K562 (cell line): ENCODE data around the gene RNF32. TPM values are rescaled to one million over a fixed set of nuclear protein-coding genes. Genes with fewer than 3 reads are reported as not detected.

Experiments used
- BCOR ChIP-seq: fragments of 450-650 bp; IDR thresholded peaks from 2 replicates; pipeline ENCODE4 v1.6.1; 2016
- DIDO1 ChIP-seq: fragments of 450-650 bp; IDR thresholded peaks from 2 replicates; pipeline ENCODE4 v1.6.1; 2016; ENCODE audit warnings: low read depth, missing biosample characterization, missing genetic modification characterization
- DPF2 ChIP-seq: fragments of 450-650 bp; IDR thresholded peaks from 2 replicates; pipeline ENCODE4 v1.6.1; 2016
- EHMT2 ChIP-seq: fragments of 450-650 bp; IDR thresholded peaks from 2 replicates; pipeline ENCODE4 v1.6.1; 2018; ENCODE audit warnings: antibody characterized with exemption
- FOSL1 ChIP-seq: fragments of 200-800 bp; sonication (Bioruptor generic); conservative IDR thresholded peaks from 2 replicates; pipeline ENCODE4 v1.6.1; 2016; ENCODE audit warnings: missing genetic modification characterization, missing compliant biosample characterization
- FOXP1 ChIP-seq: sonication (generic); formaldehyde crosslinking; IDR thresholded peaks from 2 replicates; pipeline ENCODE4 v1.8.0; 2022; ENCODE audit warnings: mild to moderate bottlenecking, missing genetic modification reagents
- FUS ChIP-seq: fragments of 200-400 bp; formaldehyde crosslinking; optimal IDR thresholded peaks from 2 replicates; pipeline ENCODE3; 2017; ENCODE audit warnings: low read depth, low read length
- NFRKB ChIP-seq: fragments of 450-650 bp; IDR thresholded peaks from 2 replicates; pipeline ENCODE4 v1.6.1; 2016; ENCODE audit warnings: low read depth
- SMAD1 ChIP-seq: fragments of 150-350 bp; IDR thresholded peaks from 2 replicates; pipeline ENCODE4 v1.6.1; 2014; ENCODE audit warnings: low read length, low read depth; ENCODE audit not compliant: partially characterized antibody
- SRSF9 ChIP-seq: fragments of 200-400 bp; formaldehyde crosslinking; IDR thresholded peaks from 2 replicates; pipeline ENCODE4 v1.6.1; 2017; ENCODE audit warnings: low read depth, low read length, borderline replicate concordance
- TAF7 ChIP-seq: fragments of 450-650 bp; IDR thresholded peaks from 2 replicates; pipeline ENCODE4 v1.6.1; 2016; ENCODE audit warnings: missing genetic modification characterization, missing compliant biosample characterization
- polyA plus RNA-seq, 8 experiments: library from polyadenylated mRNA; depleted of rRNA in 4 of 8; stranded (reverse) in 5 of 8; unstranded in 3 of 8; fragments of >200 nt; fragmentation: Nextera tagmentation in 2 of 8; fragmentation: Illumina TruSeq in 1 of 8; extraction: Ambion mirVana in 2 of 8; extraction: Trizol in 1 of 8; gene quantifications; 2 replicates each; pipeline versions ENCODE4 v1.2.1 to v1.2.3, GENCODE V29; 2011 to 2014; ENCODE audit warnings: inconsistent platforms in 1 of 8, missing spikeins in 1 of 8
- total RNA-seq, 7 experiments: library from RNA; depleted of rRNA in 6 of 7; stranded (reverse); fragments of >200 nt in 6 of 7; fragmentation: Illumina TruSeq in 2 of 7; extraction: Trizol in 2 of 7; gene quantifications; 2 replicates each; pipeline versions ENCODE4 v1.2.1 to v1.2.3, GENCODE V29; 2011 to 2021; ENCODE audit warnings: low replicate concordance in 1 of 7
- TF ChIP-seq, protein P1 (sequence below), 2 experiments: fragments of 450-650 bp in 1 of 2; sonication (generic) in 1 of 2; formaldehyde crosslinking; conservative IDR thresholded peaks; 2 replicates each; pipeline versions ENCODE4 v1.4.0 to v1.8.1; 2020 to 2022; ENCODE audit warnings: mild to moderate bottlenecking in 1 of 2, missing genetic modification reagents in 1 of 2
- TF ChIP-seq, protein P2 (sequence below): fragments of 450-650 bp; formaldehyde crosslinking; IDR thresholded peaks from 2 replicates; pipeline ENCODE4 v1.4.0; 2020; ENCODE audit warnings: mild to moderate bottlenecking
- TF ChIP-seq, protein P3 (sequence below): fragments of 250-450 bp; sonication (Bioruptor Pico); IDR thresholded peaks from 2 replicates; pipeline ENCODE4 v1.8.0; 2022; ENCODE audit warnings: moderate library complexity, mild to moderate bottlenecking, inconsistent platforms
- TF ChIP-seq, protein P4 (sequence below), 2 experiments: fragments of 450-650 bp in 1 of 2; sonication (generic) in 1 of 2; formaldehyde crosslinking in 1 of 2; IDR thresholded peaks; 2 replicates each; pipeline versions ENCODE4 v1.7.1 to v1.9.0; 2016 to 2022; ENCODE audit warnings: inconsistent platforms in 1 of 2, mild to moderate bottlenecking in 1 of 2, missing genetic modification reagents in 1 of 2
- TF ChIP-seq, protein P5 (sequence below): fragments of 250-450 bp; sonication (Bioruptor Pico); IDR thresholded peaks from 2 replicates; pipeline ENCODE4 v1.4.0; 2020

Gene RNF32
- total and polyA plus RNA-seq, 9 of the 15 experiments (the other 6 are each of a cell fraction or from before 2014, with no cell fraction given), result 2.6 to 7.0 (median 4.6) TPM

DNA sequence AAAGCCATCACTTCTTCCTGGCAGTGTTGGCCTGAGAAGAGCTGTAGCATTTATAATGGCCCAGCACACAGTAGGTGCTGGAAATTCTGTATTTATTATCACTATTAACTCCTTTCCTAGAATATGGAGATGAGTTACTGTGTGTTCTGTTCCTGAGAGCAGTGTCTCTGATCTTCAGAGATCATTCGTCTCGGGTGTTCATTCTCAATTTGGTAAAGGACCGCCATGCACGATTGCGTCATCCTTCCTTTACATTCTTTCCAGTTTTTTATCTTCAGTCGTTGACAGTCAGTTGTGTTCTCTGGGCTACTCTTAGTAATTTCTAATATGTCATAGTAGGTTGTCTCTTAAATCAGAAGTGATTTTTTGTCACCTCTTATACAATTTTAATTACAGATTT, 18.6 kb downstream of the RNF32 start (continued):
- TF ChIP-seq, protein P1, sequence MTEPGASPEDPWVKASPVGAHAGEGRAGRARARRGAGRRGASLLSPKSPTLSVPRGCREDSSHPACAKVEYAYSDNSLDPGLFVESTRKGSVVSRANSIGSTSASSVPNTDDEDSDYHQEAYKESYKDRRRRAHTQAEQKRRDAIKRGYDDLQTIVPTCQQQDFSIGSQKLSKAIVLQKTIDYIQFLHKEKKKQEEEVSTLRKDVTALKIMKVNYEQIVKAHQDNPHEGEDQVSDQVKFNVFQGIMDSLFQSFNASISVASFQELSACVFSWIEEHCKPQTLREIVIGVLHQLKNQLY (CRISPR knock-in tag; conservative IDR thresholded peaks at IDR 0.05), result no peak
- no peak for TF ChIP-seq TAF7 (tag)
- TF ChIP-seq BCOR, result peak; percentile 62; the same call in 1 of the 2 replicates
- TF ChIP-seq FOXP1 (CRISPR knock-in tag), result no peak
- TF ChIP-seq DPF2, result 0 out of 2 replicates have a peak, but pooled peaks have one; percentile 11
- TF ChIP-seq FOSL1, result no peak
- no peak for TF ChIP-seq SRSF9
- TF ChIP-seq EHMT2, result no peak
- TF ChIP-seq, protein P2, sequence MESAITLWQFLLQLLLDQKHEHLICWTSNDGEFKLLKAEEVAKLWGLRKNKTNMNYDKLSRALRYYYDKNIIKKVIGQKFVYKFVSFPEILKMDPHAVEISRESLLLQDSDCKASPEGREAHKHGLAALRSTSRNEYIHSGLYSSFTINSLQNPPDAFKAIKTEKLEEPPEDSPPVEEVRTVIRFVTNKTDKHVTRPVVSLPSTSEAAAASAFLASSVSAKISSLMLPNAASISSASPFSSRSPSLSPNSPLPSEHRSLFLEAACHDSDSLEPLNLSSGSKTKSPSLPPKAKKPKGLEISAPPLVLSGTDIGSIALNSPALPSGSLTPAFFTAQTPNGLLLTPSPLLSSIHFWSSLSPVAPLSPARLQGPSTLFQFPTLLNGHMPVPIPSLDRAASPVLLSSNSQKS (CRISPR knock-in tag), result no peak
- TF ChIP-seq, protein P3, sequence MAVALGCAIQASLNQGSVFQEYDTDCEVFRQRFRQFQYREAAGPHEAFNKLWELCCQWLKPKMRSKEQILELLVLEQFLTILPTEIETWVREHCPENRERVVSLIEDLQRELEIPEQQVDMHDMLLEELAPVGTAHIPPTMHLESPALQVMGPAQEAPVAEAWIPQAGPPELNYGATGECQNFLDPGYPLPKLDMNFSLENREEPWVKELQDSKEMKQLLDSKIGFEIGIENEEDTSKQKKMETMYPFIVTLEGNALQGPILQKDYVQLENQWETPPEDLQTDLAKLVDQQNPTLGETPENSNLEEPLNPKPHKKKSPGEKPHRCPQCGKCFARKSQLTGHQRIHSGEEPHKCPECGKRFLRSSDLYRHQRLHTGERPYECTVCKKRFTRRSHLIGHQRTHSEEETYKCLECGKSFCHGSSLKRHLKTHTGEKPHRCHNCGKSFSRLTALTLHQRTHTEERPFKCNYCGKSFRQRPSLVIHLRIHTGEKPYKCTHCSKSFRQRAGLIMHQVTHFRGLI (CRISPR knock-in tag), result no peak
- TF ChIP-seq FUS, result no peak
- TF ChIP-seq, protein P4, sequence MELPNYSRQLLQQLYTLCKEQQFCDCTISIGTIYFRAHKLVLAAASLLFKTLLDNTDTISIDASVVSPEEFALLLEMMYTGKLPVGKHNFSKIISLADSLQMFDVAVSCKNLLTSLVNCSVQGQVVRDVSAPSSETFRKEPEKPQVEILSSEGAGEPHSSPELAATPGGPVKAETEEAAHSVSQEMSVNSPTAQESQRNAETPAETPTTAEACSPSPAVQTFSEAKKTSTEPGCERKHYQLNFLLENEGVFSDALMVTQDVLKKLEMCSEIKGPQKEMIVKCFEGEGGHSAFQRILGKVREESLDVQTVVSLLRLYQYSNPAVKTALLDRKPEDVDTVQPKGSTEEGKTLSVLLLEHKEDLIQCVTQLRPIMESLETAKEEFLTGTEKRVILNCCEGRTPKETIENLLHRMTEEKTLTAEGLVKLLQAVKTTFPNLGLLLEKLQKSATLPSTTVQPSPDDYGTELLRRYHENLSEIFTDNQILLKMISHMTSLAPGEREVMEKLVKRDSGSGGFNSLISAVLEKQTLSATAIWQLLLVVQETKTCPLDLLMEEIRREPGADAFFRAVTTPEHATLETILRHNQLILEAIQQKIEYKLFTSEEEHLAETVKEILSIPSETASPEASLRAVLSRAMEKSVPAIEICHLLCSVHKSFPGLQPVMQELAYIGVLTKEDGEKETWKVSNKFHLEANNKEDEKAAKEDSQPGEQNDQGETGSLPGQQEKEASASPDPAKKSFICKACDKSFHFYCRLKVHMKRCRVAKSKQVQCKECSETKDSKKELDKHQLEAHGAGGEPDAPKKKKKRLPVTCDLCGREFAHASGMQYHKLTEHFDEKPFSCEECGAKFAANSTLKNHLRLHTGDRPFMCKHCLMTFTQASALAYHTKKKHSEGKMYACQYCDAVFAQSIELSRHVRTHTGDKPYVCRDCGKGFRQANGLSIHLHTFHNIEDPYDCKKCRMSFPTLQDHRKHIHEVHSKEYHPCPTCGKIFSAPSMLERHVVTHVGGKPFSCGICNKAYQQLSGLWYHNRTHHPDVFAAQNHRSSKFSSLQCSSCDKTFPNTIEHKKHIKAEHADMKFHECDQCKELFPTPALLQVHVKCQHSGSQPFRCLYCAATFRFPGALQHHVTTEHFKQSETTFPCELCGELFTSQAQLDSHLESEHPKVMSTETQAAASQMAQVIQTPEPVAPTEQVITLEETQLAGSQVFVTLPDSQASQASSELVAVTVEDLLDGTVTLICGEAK (IDR thresholded peaks at IDR 0.05), result no peak
- TF ChIP-seq, protein P4 (CRISPR knock-in tag; IDR thresholded peaks at IDR 0.05), result no peak
- TF ChIP-seq, protein P5, sequence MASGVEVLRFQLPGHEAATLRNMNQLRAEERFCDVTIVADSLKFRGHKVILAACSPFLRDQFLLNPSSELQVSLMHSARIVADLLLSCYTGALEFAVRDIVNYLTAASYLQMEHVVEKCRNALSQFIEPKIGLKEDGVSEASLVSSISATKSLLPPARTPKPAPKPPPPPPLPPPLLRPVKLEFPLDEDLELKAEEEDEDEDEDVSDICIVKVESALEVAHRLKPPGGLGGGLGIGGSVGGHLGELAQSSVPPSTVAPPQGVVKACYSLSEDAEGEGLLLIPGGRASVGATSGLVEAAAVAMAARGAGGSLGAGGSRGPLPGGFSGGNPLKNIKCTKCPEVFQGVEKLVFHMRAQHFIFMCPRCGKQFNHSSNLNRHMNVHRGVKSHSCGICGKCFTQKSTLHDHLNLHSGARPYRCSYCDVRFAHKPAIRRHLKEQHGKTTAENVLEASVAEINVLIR (CRISPR knock-in tag), result no peak
- TF ChIP-seq NFRKB, result no peak
- no peak for TF ChIP-seq SMAD1
- no peak for TF ChIP-seq DIDO1 (tag)
